Measurements from ENCODE around the gene ATP9B. TPM values are rescaled to one million over a fixed set of nuclear protein-coding genes. Genes with fewer than 3 reads are reported as not detected.

ATP9B gene
- total RNA-seq, 1 donor from 2014 or later = 22.7 TPM

DNA sequence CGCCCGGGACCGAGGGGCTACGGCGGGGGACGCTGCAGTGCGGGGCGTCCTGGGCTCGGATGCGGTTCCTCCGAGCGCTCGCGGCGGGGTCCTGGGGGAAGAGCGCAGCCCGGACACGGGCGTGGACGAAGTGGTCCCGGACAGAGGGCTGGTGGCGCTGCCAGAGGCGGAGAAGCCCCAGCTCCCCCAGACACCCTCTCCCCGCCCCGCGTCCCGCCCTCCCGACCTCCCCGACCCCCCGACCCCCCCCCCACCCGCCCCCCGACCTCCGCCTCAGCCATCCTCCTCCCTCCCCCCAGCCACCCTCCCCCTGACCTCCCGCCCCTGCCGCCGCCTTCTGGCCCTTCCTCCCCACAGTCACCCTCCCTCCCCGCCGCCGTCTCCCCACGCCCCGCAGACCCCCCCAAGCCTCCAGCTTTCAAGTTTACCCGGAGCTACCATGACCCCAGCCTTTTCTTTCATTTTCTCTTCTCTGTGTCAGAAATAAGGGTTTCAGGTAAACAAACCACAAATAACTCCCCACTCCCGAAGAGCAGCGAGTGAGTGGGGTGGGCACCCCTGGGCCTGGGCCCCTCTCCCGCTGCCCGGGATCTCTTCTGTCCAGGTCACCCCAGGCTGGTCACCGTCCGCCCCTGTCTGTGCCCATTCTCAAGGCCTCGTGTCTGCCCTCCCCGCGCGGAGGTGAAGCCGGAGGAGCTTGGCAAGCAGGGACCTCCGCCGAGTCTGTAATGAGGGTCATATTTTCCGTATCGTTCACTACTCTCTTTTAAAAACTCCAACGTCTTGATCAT, 331.6 kb downstream of the ATP9B start:
- TF ChIP-seq, protein P1, sequence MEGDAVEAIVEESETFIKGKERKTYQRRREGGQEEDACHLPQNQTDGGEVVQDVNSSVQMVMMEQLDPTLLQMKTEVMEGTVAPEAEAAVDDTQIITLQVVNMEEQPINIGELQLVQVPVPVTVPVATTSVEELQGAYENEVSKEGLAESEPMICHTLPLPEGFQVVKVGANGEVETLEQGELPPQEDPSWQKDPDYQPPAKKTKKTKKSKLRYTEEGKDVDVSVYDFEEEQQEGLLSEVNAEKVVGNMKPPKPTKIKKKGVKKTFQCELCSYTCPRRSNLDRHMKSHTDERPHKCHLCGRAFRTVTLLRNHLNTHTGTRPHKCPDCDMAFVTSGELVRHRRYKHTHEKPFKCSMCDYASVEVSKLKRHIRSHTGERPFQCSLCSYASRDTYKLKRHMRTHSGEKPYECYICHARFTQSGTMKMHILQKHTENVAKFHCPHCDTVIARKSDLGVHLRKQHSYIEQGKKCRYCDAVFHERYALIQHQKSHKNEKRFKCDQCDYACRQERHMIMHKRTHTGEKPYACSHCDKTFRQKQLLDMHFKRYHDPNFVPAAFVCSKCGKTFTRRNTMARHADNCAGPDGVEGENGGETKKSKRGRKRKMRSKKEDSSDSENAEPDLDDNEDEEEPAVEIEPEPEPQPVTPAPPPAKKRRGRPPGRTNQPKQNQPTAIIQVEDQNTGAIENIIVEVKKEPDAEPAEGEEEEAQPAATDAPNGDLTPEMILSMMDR (conservative IDR thresholded peaks at IDR 0.05; ENCODE audit: low read depth, low read length) = no peak
- H3K4me3 ChIP-seq (ENCODE audit: low read depth, low read length) = peak overlapping the region; percentile 59
- no peak for DNase-seq (ENCODE audit: low read depth)

DNA sequence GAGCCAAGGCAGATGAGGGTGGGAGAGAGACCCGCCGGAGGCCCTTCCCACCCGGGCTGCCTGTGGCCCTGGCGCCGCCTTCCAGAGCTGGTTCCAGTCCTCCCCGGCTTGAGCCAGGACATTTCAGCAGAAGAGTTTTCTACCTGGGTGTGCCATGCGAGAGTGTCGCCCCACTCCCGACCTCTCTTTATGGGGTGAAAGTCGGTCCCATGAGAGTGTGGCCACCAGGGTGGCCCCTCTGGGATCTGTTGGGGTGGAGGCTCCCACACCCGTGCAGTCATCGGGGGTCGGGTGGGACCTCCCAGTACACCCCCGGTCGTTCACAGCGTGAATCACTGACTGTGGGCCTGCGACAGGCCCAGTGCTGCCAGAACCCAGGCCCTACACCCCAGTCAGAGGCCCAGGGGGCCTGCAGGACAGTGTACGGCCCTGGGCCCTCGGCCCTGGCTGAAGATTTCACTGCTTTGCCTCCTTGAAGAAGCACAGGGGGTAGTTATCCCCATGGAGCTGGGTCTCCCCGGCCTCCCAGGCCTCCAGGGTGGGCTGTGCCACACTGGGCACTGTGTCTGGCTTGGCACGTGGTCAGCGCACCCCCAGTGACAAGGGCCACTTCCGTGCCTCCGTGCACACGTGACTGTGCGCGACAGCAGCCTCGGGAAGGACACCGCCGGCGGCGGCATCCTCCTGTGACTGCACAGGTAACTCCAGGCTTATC, 332.5 kb downstream of the ATP9B start:
- no peak overlapping the region for H3K4me3 ChIP-seq (ENCODE audit: low read depth, low read length)
- DNase-seq (ENCODE audit: low read depth) = no peak
- TF ChIP-seq, protein P1 (conservative IDR thresholded peaks at IDR 0.05; ENCODE audit: low read depth, low read length) = no peak

DNA sequence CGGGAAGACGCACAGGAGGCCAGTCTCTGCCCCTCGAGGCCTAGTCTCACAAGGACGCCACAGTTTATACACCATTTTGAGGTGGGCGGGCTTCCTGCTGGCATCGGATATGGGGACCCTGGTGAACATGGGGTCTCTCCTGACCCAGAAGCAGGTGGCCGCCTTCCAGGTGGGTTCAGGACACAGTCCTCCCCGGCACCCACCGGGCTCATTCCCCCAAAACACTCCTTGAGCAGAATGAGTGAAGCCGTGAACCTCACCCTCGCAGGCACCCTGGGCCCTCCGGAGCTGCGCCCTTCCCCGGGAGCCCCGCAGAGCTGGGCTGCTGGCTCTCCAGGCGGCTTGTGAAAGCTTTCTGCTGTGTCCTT, 333.0 kb downstream of the ATP9B start:
- H3K4me3 ChIP-seq (ENCODE audit: low read depth, low read length) = no peak overlapping the region
- DNase-seq (ENCODE audit: low read depth) = no peak
- TF ChIP-seq, protein P1 (conservative IDR thresholded peaks at IDR 0.05; ENCODE audit: low read depth, low read length) = no peak

GRCh38 chr18:79402977-79403722, 334.0 kb downstream of the ATP9B start:
- TF ChIP-seq, protein P1 (conservative IDR thresholded peaks at IDR 0.05; ENCODE audit: low read depth, low read length) = no peak
- DNase-seq (ENCODE audit: low read depth) = no peak
- H3K4me3 ChIP-seq (ENCODE audit: low read depth, low read length) = peak overlapping the region; percentile 6

GRCh38 chr18:79403723-79404566, 334.8 kb downstream of the ATP9B start:
- no peak for DNase-seq (ENCODE audit: low read depth)
- no peak overlapping the region for H3K4me3 ChIP-seq (ENCODE audit: low read depth, low read length)
- TF ChIP-seq, protein P1 (conservative IDR thresholded peaks at IDR 0.05; ENCODE audit: low read depth, low read length) = no peak

- H3K4me3 ChIP-seq (ENCODE audit: low read depth, low read length) = no peak overlapping the region
- DNase-seq (ENCODE audit: low read depth) = no peak
- TF ChIP-seq, protein P1 (conservative IDR thresholded peaks at IDR 0.05; ENCODE audit: low read depth, low read length) = no peak
Measured at GRCh38 chr18:79404567-79404910, 335.3 kb downstream of the ATP9B start.
